GM19452 (cell line): ENCODE results near the gene FOXL1.
A peak's percentile ranks its signal among the peaks of the same experiment; 100 is the strongest.

Experiments
- ATAC-seq: cut with Tn5 transposase; IDR thresholded peaks from one replicate; pipeline ENCODE4 v1.9.1; 2021; ENCODE audit not compliant: unreplicated experiment

The FOXL1 gene

GRCh38 chr16:86547286-86547685 is 31.1 kb upstream of the FOXL1 start:
- ATAC-seq: no peak

- ATAC-seq: no peak
Observed at GRCh38 chr16:86549076-86549892, 29.1 kb upstream of the FOXL1 start.

GRCh38 chr16:86549893-86550190 is 28.5 kb upstream of the FOXL1 start:
- ATAC-seq: no peak

GRCh38 chr16:86550281-86550680 is 28.1 kb upstream of the FOXL1 start:
- ATAC-seq: no peak

GRCh38 chr16:86553356-86553755 is 25.0 kb upstream of the FOXL1 start:
- ATAC-seq: no peak

GRCh38 chr16:86554599-86554916 is 23.8 kb upstream of the FOXL1 start:
- no peak for ATAC-seq

- ATAC-seq: peak; percentile 78
Observed at GRCh38 chr16:86554917-86555703, 23.2 kb upstream of the FOXL1 start, which contains the start of gene MTHFSD. TSS of gene MTHFSD (minus strand) at chr16:86555235. CDS start at chr16:86555184, 51 bp downstream.

GRCh38 chr16:86555704-86556075 is 22.7 kb upstream of the FOXL1 start:
- ATAC-seq: no peak

- ATAC-seq: no peak
Observed at GRCh38 chr16:86556576-86556975, 21.8 kb upstream of the FOXL1 start.

- no peak for ATAC-seq
Observed at GRCh38 chr16:86557587-86557986, 20.8 kb upstream of the FOXL1 start.

GRCh38 chr16:86558355-86559193 is 19.8 kb upstream of the FOXL1 start:
- ATAC-seq: no peak

- ATAC-seq: no peak
Observed at GRCh38 chr16:86559802-86560305, 18.5 kb upstream of the FOXL1 start.

- no peak for ATAC-seq
Observed at GRCh38 chr16:86562356-86562755, 16.0 kb upstream of the FOXL1 start.

- ATAC-seq: no peak
Observed at GRCh38 chr16:86563469-86564345, 14.6 kb upstream of the FOXL1 start.

- ATAC-seq: no peak
Observed at GRCh38 chr16:86565181-86565631, 13.1 kb upstream of the FOXL1 start.

GRCh38 chr16:86565644-86566511 is 12.5 kb upstream of the FOXL1 start:
- ATAC-seq: no peak

- no peak for ATAC-seq
Observed at GRCh38 chr16:86566601-86566965, 11.8 kb upstream of the FOXL1 start, which contains the start of gene FOXC2. TSS of gene FOXC2 (plus strand) at chr16:86566829. CDS start at chr16:86567336, 507 bp downstream.

- no peak for ATAC-seq
Observed at GRCh38 chr16:86566966-86567700, 11.2 kb upstream of the FOXL1 start.
